ENCODE results near the gene HNRNPCL2. TPM values are rescaled to one million over a fixed set of nuclear protein-coding genes. Genes with fewer than 3 reads are reported as not detected.

The HNRNPCL2 gene
- total RNA-seq = not detected in 2 replicates

GRCh38 chr1:13116754-13117153 lies at the start of gene HNRNPCL2:
Gene HNRNPCL2, minus strand, starts transcription at chr1:13116854. Its CDS starts 454 bp downstream, at chr1:13116400.

GRCh38 chr1:13165531-13165930 lies 48.9 kb upstream of the HNRNPCL2 start, which contains the start of gene HNRNPCL4:
Gene HNRNPCL4, minus strand, starts transcription at chr1:13165631. Its CDS starts 164 bp downstream, at chr1:13165467.

GRCh38 chr1:13155909-13156308 lies 39.3 kb upstream of the HNRNPCL2 start, which contains the start of gene PRAMEF26:
Gene PRAMEF26, minus strand, starts transcription at chr1:13156009. Its CDS starts 2,914 bp downstream, at chr1:13153095.

GRCh38 chr1:13070474-13070873 lies 46.2 kb downstream of the HNRNPCL2 start, which contains the start of gene PRAMEF25:
Gene PRAMEF25, plus strand, starts transcription at chr1:13070774. Its CDS starts 2,920 bp downstream, at chr1:13073694.

Other genes with a start within 250 kb of the HNRNPCL2 start
- not detected in 2 replicates for gene PRAMEF4, start 230.7 kb downstream of the HNRNPCL2 start, total RNA-seq
- not detected in 2 replicates for gene PRAMEF10, start 218.6 kb downstream of the HNRNPCL2 start, total RNA-seq
- not detected in 2 replicates for gene PRAMEF7, start 200.2 kb downstream of the HNRNPCL2 start, total RNA-seq
- not detected in 2 replicates for gene PRAMEF6, start 169.3 kb downstream of the HNRNPCL2 start, total RNA-seq
- gene PRAMEF27, start 60.3 kb downstream of the HNRNPCL2 start, total RNA-seq = not detected in 2 replicates
- gene HNRNPCL3, start 56.1 kb downstream of the HNRNPCL2 start, total RNA-seq = not detected in 2 replicates
- not detected in 2 replicates for gene PRAMEF25, start 46.1 kb downstream of the HNRNPCL2 start, total RNA-seq
- gene PRAMEF26, start 39.2 kb upstream of the HNRNPCL2 start, total RNA-seq = not detected in 2 replicates
- gene HNRNPCL4, start 48.8 kb upstream of the HNRNPCL2 start, total RNA-seq = not detected in 2 replicates
- not detected in 2 replicates for gene PRAMEF9, start 55.0 kb upstream of the HNRNPCL2 start, total RNA-seq
- gene PRAMEF13, start 84.6 kb upstream of the HNRNPCL2 start, total RNA-seq = not detected in 2 replicates
- not detected in 2 replicates for gene PRAMEF18, start 109.3 kb upstream of the HNRNPCL2 start, total RNA-seq
- not detected in 2 replicates for gene PRAMEF5, start 137.3 kb upstream of the HNRNPCL2 start, total RNA-seq
- gene PRAMEF8, start 168.3 kb upstream of the HNRNPCL2 start, total RNA-seq = not detected in 2 replicates
- not detected in 2 replicates for gene PRAMEF33, start 186.7 kb upstream of the HNRNPCL2 start, total RNA-seq
- gene PRAMEF15, start 198.7 kb upstream of the HNRNPCL2 start, total RNA-seq = not detected in 2 replicates
- not detected in 2 replicates for gene PRAMEF14, start 230.3 kb upstream of the HNRNPCL2 start, total RNA-seq

All from placental pericyte (primary cell).